ENCODE data around the gene AVPR1B. TPM values are rescaled to one million over a fixed set of nuclear protein-coding genes. Genes with fewer than 3 reads are reported as not detected.

Gene AVPR1B
- total RNA-seq, 2 donors from 2014 or later, result not detected

DNA sequence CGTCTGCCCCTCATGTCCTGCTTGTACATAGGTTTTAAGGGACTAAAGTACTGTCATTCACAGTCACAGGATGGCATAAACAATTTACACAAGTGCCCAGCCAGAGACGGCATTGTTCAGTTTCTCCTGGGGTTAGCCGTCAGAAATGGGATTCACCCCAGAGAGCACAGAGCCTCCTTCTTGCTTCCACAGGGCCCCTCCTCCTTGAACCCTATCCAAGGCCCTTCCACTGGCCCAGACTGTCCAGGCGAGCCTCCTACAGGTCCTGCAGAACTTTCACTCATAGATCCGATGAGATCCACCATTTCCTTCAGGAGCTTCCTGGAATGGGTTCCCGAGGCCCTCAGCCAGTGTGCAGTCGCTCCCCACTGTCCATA lies 10.0 kb downstream of the AVPR1B start:
- H3K36me3 Mint-ChIP-seq (ENCODE audit: low read depth), result peaks cover 4% of the 10 kb centered on the region
- no peak overlapping the region for H3K4me3 Mint-ChIP-seq
- H3K27me3 Mint-ChIP-seq, result peaks cover 14% of the 10 kb centered on the region
- H3K27ac Mint-ChIP-seq, result no peak overlapping the region
- no peak for DNase-seq
- H3K4me1 Mint-ChIP-seq, result peaks cover 14% of the 10 kb centered on the region
- peak; percentile 8 for ATAC-seq
- no peaks in the 10 kb centered on the region for H3K9me3 ChIP-seq (ENCODE audit: control insufficient read depth, low read length, poor library complexity, severe bottlenecking)

DNA sequence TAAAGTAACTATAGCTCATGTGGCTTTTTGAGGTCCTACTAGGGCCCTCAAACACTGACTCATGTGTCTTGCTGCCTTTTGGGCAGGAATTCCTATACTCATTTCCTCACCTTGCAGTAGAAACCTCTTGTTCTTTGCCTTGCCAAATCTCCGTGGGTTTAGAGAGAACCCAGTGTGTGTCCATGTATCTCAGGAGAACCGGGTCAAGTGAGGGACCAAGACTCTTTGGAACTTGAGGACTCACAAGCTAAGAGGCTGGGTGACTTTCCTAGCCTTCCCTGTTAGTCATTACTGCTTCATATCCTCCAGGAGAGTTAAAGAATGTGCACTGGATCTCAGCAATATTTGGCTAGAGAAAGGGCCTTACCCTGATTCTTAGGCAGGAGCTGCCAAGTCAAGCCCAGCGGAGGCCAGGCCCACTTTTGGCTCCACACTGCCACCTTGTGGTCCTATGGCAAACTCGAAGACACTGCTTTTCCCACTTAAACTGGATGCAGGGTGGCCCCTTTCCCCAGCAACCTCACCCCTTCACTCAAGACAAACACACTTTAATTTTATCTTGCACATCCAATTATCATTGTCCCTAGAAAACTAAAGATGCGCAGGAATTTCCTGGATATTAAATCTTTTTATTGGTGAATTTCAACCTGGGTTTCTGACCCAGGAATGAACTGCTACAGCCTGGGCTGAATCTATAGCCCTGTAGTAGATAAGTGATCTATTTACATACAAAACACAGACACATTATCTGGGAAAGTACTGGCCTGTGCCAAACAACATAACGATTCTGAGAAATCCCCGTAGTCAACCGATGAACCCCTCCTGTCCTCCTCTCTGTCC lies 10.6 kb downstream of the AVPR1B start:
- H3K27me3 Mint-ChIP-seq, result peaks cover 13% of the 10 kb centered on the region
- peak; percentile 54 to 72 (median 55) for DNase-seq
- peaks cover 14% of the 10 kb centered on the region for H3K4me1 Mint-ChIP-seq
- no peaks in the 10 kb centered on the region for H3K9me3 ChIP-seq (ENCODE audit: control insufficient read depth, low read length, poor library complexity, severe bottlenecking)
- no peak overlapping the region for H3K4me3 Mint-ChIP-seq
- peak; percentile 91 for ATAC-seq
- no peak overlapping the region for H3K27ac Mint-ChIP-seq
- peaks cover 2% of the 10 kb centered on the region for H3K36me3 Mint-ChIP-seq (ENCODE audit: low read depth)

DNA sequence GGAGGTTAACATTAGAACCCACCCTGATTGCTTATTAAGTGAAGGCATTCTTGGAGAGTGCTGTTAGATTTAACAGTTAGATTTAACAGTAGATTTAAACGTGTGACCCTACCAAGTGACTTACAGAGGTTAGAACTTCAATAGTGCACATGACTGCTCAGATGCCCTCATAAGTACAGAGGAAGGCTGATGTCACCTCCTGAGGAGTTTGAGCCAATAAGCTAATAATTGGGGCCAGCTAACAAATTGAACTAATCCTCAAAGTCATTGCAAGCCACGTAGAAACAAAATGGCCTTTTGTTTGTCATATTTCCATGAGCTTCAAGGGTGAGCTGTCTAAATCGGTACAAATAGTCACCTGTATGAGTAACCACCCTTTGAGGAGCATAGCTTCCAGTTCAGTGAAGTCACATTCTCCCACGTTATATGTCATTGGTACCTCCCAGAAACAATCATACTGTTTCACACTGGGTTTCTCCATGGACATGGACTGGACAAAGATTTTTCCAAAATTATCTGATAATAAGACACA lies 11.7 kb downstream of the AVPR1B start:
- Mint-ChIP-seq H3K36me3 (ENCODE audit: low read depth) (peaks cover 3% of the 10 kb centered on the region), H3K27me3 (peaks cover 19% of the 10 kb centered on the region), H3K4me1 (peaks cover 14% of the 10 kb centered on the region), H3K27ac (no peak overlapping the region), H3K4me3 (no peak overlapping the region)
- DNase-seq (no peak), ATAC-seq (no peak)
- no peaks in the 10 kb centered on the region for H3K9me3 ChIP-seq (ENCODE audit: control insufficient read depth, low read length, poor library complexity, severe bottlenecking)

GRCh38 chr1:206103979-206104378 lies 13.2 kb downstream of the AVPR1B start:
- ATAC-seq, result no peak
- peaks cover 5% of the 10 kb centered on the region for H3K36me3 Mint-ChIP-seq (ENCODE audit: low read depth)

DNA sequence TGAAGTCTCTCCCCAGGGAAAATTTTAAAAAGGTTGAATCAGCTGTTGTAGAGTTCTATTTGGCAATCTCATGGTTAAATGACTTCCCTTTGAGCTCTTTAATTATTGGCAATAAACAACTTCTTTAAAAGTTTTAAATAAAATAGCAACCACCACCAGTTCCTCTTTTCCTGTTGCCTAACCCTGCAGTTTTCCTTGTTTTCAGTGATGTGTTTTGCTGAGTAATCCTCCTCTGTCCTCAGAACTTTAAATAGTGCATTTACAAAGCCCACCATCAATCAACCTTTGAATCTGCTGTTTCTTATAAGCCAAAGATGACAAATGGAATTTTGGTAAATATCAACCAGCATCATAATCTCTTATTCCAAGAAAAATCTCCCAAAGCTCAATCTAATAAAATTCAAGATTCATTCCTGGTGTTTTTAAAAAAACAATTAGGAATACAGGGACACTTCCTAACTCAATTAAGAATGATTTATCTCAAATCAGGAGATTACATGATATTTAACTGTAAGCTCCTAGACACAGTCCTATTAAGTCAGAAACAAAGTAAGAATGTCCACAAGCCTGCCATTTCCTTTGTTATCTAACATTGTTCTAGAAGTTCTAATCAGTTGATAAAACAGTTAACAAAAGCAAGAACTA lies 14.8 kb downstream of the AVPR1B start:
- ATAC-seq (no peak), DNase-seq (no peak)
- Mint-ChIP-seq H3K4me3 (no peak overlapping the region), H3K36me3 (ENCODE audit: low read depth) (peaks cover 9% of the 10 kb centered on the region), H3K27ac (peak overlapping the region; percentile 63), H3K27me3 (peaks cover 35% of the 10 kb centered on the region), H3K4me1 (peaks cover 28% of the 10 kb centered on the region)
- no peaks in the 10 kb centered on the region for H3K9me3 ChIP-seq (ENCODE audit: control insufficient read depth, low read length, poor library complexity, severe bottlenecking)

More at GRCh38 chr1:206103979-206104378, 13.2 kb downstream of the AVPR1B start:
- no peaks in the 10 kb centered on the region for H3K9me3 ChIP-seq (ENCODE audit: control insufficient read depth, low read length, poor library complexity, severe bottlenecking)
- DNase-seq, result no peak
- peaks cover 25% of the 10 kb centered on the region for H3K27me3 Mint-ChIP-seq
- H3K4me1 Mint-ChIP-seq, result peaks cover 17% of the 10 kb centered on the region
- no peak overlapping the region for H3K4me3 Mint-ChIP-seq
- H3K27ac Mint-ChIP-seq, result peak overlapping the region; percentile 63

GRCh38 chr1:206101351-206102045 lies 15.7 kb downstream of the AVPR1B start:
- H3K9me3 ChIP-seq (ENCODE audit: control insufficient read depth, low read length, poor library complexity, severe bottlenecking), result no peaks in the 10 kb centered on the region
- Mint-ChIP-seq H3K4me1 (peaks cover 26% of the 10 kb centered on the region), H3K36me3 (ENCODE audit: low read depth) (peaks cover 9% of the 10 kb centered on the region), H3K4me3 (no peak overlapping the region), H3K27ac (peak overlapping the region; percentile 14), H3K27me3 (peaks cover 35% of the 10 kb centered on the region)
- no peak for DNase-seq
- no peak for ATAC-seq

GRCh38 chr1:206100226-206100815 lies 16.9 kb downstream of the AVPR1B start:
- H3K4me3 Mint-ChIP-seq, result no peak overlapping the region
- DNase-seq (no peak), ATAC-seq (no peak)
- H3K9me3 ChIP-seq (ENCODE audit: control insufficient read depth, low read length, poor library complexity, severe bottlenecking), result no peaks in the 10 kb centered on the region
- no peak overlapping the region for H3K27ac Mint-ChIP-seq
- peaks cover 41% of the 10 kb centered on the region for H3K27me3 Mint-ChIP-seq
- peaks cover 9% of the 10 kb centered on the region for H3K36me3 Mint-ChIP-seq (ENCODE audit: low read depth)
- H3K4me1 Mint-ChIP-seq, result peaks cover 24% of the 10 kb centered on the region

- Mint-ChIP-seq H3K4me3 (no peak overlapping the region), H3K27ac (no peak overlapping the region), H3K4me1 (peaks cover 16% of the 10 kb centered on the region), H3K27me3 (peaks cover 41% of the 10 kb centered on the region), H3K36me3 (ENCODE audit: low read depth) (peaks cover 9% of the 10 kb centered on the region)
- no peaks in the 10 kb centered on the region for H3K9me3 ChIP-seq (ENCODE audit: control insufficient read depth, low read length, poor library complexity, severe bottlenecking)
- DNase-seq (no peak), ATAC-seq (no peak)
Observed at GRCh38 chr1:206098242-206098919, 18.8 kb downstream of the AVPR1B start.

- DNase-seq (no peak), ATAC-seq (no peak)
- Mint-ChIP-seq H3K4me1 (peaks cover 15% of the 10 kb centered on the region), H3K36me3 (ENCODE audit: low read depth) (peaks cover 9% of the 10 kb centered on the region), H3K4me3 (no peak overlapping the region), H3K27me3 (peaks cover 41% of the 10 kb centered on the region), H3K27ac (no peak overlapping the region)
- H3K9me3 ChIP-seq (ENCODE audit: control insufficient read depth, low read length, poor library complexity, severe bottlenecking), result no peaks in the 10 kb centered on the region
Observed at GRCh38 chr1:206097381-206097780, 19.8 kb downstream of the AVPR1B start.

GRCh38 chr1:206094024-206094423 lies 23.2 kb downstream of the AVPR1B start:
- DNase-seq, result no peak
- no peaks in the 10 kb centered on the region for H3K9me3 ChIP-seq (ENCODE audit: control insufficient read depth, low read length, poor library complexity, severe bottlenecking)
- H3K27me3 Mint-ChIP-seq, result peaks cover 16% of the 10 kb centered on the region
- H3K36me3 Mint-ChIP-seq (ENCODE audit: low read depth), result peaks cover 4% of the 10 kb centered on the region
- no peak overlapping the region for H3K27ac Mint-ChIP-seq
- no peak for ATAC-seq
- peaks cover 11% of the 10 kb centered on the region for H3K4me1 Mint-ChIP-seq
- H3K4me3 Mint-ChIP-seq, result no peak overlapping the region

- ATAC-seq (no peak), DNase-seq (no peak)
- H3K27me3 Mint-ChIP-seq, result peaks cover 5% of the 10 kb centered on the region
- H3K36me3 Mint-ChIP-seq (ENCODE audit: low read depth), result no peaks in the 10 kb centered on the region
- H3K4me3 Mint-ChIP-seq, result no peak overlapping the region
- H3K27ac Mint-ChIP-seq, result no peak overlapping the region
- peaks cover 2% of the 10 kb centered on the region for H3K4me1 Mint-ChIP-seq
- no peaks in the 10 kb centered on the region for H3K9me3 ChIP-seq (ENCODE audit: control insufficient read depth, low read length, poor library complexity, severe bottlenecking)
Observed at GRCh38 chr1:206089341-206089740, 27.8 kb downstream of the AVPR1B start.

GRCh38 chr1:206087091-206087490 lies 30.1 kb downstream of the AVPR1B start:
- Mint-ChIP-seq H3K27me3 (peaks cover 5% of the 10 kb centered on the region), H3K4me3 (no peak overlapping the region), H3K36me3 (ENCODE audit: low read depth) (no peaks in the 10 kb centered on the region), H3K27ac (no peak overlapping the region), H3K4me1 (peaks cover 8% of the 10 kb centered on the region)
- no peaks in the 10 kb centered on the region for H3K9me3 ChIP-seq (ENCODE audit: control insufficient read depth, low read length, poor library complexity, severe bottlenecking)
- DNase-seq (no peak), ATAC-seq (no peak)
